Measurements from ENCODE around the gene HSBP1L1.

DNA sequence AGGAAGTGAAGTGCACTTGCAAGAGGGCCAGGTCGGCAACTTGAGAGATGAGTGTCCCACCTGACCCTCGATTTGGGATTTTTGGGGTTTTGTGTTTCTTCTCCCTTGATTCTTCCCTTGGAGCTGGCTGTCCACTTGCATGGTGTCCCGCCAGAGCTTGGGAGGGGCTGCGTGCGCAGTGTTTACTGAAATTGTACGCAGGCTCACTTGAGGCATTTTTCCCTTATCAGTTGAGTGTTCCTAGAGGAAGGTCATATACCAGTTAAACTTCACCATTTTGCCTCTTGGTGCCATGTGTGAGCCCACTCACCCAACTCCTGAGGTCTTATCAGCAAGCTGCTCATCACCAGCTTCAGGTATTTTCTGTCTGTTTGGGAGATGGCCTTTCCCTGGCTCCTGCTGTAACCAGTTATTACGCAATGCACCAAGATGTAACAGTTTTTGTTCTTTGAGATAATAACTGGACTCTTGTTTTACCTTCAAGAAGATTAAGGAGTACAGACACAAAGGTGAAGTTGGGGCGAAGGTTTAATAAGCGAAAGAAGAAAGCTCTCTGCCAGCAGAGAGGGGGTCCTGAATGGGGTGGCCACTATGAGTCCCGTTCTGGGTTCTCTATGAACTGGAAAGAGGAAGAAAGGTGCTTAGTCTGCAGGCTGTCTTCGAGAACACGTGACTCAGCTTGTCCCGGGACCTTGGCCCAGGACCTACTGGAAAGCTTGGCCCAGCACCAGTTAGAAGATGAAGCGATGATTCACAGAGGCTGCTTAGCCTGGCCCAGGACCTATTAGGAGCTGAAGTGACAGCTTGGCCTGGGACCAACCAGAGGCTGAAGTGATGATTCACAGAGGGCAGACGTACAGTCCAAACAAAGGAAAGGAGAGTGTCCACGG is 45.5 kb downstream of the HSBP1L1 start:
- TF ChIP-seq, protein P1, sequence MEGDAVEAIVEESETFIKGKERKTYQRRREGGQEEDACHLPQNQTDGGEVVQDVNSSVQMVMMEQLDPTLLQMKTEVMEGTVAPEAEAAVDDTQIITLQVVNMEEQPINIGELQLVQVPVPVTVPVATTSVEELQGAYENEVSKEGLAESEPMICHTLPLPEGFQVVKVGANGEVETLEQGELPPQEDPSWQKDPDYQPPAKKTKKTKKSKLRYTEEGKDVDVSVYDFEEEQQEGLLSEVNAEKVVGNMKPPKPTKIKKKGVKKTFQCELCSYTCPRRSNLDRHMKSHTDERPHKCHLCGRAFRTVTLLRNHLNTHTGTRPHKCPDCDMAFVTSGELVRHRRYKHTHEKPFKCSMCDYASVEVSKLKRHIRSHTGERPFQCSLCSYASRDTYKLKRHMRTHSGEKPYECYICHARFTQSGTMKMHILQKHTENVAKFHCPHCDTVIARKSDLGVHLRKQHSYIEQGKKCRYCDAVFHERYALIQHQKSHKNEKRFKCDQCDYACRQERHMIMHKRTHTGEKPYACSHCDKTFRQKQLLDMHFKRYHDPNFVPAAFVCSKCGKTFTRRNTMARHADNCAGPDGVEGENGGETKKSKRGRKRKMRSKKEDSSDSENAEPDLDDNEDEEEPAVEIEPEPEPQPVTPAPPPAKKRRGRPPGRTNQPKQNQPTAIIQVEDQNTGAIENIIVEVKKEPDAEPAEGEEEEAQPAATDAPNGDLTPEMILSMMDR (IDR thresholded peaks at IDR 0.05): no peak
- TF ChIP-seq POLR2A (IDR thresholded peaks at IDR 0.05): no peak
